Dermis microvascular lymphatic vessel endothelial cell (primary cell): ENCODE measurements around the gene ITM2B. TPM values are rescaled to one million over a fixed set of nuclear protein-coding genes. Genes with fewer than 3 reads are reported as not detected.
"Not testable (repeated sequence)": the region's sequence is repeated elsewhere in the genome, so short reads cannot be mapped to it uniquely, and the experiment has no call there.

ENCODE experiments used
- DNase-seq, 2 donors: peaks; one replicate each; pipeline versions ENCODE4 v3.0.0 to v3.0.0-alpha.2; 2010; ENCODE audit warnings: low read depth in 2 of 2
- total RNA-seq: library from RNA; depleted of rRNA; stranded (reverse); fragments of >200 nt; gene quantifications from 2 replicates; pipeline ENCODE4 v1.2.1, GENCODE V29; 2014

The ITM2B gene
- total RNA-seq, 1 donor from 2014 or later, result 228 TPM

DNA sequence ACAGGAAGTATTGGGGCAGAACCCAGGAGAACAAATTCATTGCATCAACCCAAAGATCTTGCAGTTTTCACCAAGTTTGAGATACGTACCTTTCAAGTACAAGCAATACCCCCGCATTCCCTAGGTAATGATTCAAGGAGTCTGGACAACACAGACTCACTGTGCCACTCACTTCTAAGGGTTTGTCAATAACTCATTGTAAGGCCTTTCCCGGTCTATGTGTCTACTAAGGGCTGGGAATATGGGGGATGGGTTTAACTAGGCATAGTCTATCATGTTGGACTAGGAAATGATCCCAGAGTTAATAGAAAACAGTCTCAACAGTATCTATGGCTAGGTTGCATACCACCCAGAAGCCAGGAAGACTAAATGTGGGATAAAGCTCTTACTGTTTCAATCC is 8.3 kb upstream of the ITM2B start:
- no peak for DNase-seq

DNA sequence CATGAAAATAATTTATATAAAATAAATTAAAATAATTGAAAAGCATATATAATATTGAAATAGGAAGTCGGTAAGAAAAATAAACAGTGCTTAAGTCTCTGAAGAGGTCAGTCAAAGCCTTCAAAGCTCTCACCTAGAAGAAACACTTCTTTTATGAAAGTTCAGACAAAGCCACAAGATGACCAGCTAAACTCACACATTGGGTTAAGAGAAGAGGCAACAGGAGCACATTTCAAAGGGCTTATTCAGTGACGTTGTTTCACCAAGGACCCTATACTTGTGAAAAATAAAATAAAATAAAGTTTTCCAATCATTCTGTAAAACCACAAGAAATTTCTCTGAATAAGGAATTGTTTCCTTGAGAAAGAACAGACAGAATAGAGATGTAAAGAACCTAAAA is 2.5 kb upstream of the ITM2B start:
- no peak for DNase-seq

DNA sequence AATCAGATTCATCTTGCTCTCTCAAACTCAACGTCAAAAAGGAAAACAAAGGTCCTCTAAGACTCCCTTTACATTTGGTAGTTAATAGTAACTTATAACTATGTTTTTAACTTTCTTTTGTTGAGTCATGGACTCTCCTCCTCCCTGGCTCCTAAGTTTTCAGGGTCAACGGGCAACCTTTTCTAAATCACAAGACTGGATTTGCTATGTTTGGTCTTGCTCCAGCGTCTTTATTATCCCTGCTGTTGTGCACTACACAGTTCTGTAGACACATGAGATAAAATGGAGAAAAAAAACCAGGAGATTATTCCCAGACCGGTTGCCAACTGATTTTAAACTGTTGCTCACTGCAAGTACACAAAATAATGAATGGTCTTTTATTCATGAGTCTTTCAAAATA is 1.9 kb upstream of the ITM2B start:
- DNase-seq, result no peak

DNA sequence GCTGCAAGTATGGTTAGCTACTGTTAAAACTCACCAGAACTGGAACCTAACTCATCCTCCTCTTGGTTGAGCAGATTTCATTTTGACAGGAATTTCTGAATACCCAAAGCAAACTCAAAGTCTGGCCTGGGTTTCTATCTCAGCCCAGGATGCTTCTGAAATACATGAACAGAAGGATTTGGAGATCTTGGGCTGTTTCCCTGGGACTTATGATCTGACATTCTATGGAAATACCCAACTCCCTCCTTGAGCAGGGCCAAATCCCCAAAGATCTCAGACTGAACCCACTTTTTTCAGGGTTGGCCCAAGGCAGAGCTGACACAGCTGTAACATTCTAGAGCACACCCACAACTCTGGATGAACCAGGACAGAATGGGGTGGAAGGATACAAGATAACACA is 1.1 kb upstream of the ITM2B start:
- no peak for DNase-seq

DNA sequence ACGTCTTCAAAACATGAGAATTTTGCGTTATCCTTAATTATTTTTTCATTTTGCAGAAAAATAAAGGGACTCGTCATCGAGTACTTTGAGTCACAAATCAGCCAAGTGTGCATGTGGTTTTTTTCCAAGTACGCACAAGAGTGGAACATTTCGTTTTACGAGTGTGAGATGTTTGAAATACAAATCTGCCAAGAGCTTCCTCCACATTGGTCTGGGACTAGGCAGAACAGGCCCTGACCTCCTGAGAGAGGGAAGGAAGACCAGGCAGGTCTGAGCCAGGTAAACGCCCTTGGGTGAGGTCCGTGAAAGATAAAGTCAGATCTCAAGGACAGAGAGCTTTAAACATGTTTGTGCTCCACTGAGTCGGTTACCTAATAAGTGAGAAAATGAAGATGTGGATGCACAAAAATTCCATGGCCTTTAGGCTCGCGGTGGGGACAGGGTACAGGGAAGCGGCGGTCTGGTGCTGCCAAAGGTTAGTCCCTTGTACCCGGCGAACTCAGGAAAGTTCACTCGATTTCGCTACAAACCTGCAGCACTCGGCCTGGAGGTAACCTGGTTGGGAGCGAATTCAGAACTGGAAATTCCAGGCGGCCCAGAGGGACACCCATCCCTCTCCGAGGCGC is 473 bp upstream of the ITM2B start:
- DNase-seq, result no peak

DNA sequence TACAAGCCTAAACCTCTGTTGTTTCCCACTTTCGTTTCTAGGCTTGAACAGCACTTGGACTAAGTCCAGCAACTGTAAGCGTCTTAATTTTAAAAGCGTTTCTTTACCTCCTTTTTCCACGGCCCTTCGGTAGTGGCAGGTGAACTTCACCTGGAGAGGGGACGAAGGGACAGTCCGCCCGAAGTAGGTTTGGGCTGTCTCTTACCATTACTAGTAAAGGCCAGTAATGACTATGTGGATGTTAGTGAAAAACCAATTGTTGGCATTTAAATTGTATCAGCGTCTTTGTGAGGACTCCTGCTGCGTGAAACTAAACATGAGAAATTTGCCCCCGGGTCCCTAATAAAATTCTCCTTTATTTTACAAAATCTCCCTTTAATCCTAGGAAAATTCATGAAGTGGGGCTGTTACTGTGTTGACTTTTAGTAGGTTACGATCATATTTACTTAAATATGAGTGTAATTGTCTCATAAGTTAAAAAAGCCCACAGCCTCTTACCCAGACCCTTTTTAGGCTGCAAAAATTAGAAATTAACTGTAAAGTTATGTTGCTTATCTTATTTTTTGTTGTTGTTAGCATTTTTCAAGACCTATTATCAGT is 983 bp downstream of the ITM2B start:
- no peak for DNase-seq

DNA sequence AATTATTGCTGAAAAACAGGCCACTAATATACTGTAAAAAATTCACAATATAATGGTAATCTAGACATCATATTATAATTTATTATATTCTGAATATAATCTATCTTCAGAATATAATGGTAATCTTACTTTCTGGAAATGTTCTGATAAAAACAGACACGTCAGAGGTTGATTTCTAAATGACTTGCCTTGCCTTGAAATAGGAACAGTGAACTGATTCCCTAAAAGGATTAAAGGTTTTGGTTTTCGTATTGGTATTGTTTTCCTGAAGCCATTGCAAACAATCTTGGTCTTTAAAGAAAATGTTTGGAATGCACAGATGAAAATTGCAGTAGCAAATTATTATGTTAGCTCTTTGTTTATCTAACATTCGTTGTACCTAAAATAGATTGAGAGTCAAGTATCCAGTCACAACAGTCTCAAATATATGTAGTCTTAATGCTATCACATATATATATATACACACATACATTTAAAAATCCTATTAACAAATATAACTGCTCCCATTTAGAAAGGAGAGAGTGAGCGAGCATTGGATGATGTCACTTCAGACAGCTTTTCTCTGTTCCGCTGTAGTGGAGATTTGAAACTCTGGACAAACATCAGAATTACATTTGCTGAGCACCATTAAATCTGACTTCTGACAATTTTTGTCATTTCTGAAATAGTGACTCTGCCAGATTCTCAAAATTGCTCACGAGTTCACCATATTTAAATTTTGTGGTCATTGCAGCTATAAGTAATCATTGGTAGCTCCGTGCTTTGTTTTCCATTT is 1.7 kb downstream of the ITM2B start:
- DNase-seq, result peak in 1 of 2 donors; percentile 55

DNA sequence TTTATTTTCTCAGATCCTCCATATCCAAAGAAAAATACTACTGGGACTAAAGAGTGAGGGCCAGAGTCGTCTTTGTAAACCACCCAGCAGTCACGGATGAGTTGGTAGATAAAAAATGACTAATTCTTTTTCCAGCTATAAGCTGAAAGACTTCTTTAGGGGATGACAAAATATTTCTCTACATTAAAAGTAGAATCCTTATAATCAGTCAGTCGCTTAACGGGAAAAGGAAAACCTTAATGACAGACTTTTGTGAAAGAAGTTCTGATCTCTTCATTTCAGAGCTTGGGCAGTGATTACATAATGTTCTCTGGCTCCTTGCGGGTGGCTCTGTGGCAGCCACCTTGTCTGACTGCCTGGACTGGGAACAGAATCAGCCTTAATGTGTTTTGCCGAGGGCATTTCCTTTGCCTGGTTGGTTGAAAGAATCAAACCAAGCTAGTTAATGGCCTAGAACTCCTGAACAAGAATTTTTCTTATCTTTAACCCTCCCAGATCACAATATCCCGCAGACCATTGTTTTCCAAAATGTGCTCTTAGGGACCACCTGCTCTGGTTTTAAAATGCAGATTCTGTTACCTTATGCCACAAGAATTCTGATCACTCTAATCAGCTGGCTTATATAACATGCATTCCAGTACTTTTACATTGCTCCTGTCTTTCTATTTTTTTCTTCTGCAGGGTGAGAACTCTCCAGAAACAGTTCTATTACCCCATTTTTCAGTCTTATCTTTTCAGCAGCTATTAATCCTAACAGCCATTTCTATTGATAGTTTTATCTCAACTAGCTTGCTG is 2.5 kb downstream of the ITM2B start:
- peak in 1 of 2 donors; percentile 39 for DNase-seq

DNA sequence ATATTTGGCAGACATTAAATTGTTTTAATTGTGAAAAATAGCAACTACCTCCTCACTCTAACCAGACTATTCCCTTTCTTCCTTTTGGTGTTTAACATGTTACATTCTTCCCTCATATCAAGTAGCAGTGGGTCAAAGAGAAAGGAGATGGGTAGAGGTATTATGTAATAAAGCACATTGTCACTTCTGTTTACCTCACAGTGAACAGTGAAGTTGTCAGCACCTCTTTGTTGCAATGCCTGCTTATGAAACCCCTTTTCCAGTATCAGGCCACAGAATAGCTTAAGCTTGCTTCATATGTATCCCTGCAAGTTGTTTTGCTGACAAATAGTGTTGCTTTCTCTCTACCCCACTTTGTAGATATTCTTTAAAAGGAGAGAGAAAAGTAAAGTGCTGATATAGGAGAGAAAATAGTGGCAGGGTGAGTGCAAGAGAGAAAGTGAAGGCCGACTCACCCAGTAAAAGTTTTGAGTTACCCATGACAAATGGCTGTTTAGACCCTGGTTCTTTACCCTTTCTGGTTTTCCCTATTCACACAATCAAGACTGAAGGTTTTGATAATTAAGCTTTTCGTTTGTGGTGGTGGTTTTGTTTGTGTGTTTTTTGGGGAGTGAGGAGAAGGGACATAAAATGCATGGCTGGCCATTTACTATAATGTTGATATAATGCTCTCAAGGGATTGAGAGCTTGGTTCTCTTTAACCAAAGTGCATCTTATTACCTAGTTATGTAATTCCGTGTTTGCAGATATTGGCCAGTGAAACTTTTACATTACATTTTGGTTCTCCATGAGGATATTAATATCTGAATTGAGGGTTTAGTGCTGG is 3.7 kb downstream of the ITM2B start:
- DNase-seq, result peak in 1 of 2 donors; percentile 32

DNA sequence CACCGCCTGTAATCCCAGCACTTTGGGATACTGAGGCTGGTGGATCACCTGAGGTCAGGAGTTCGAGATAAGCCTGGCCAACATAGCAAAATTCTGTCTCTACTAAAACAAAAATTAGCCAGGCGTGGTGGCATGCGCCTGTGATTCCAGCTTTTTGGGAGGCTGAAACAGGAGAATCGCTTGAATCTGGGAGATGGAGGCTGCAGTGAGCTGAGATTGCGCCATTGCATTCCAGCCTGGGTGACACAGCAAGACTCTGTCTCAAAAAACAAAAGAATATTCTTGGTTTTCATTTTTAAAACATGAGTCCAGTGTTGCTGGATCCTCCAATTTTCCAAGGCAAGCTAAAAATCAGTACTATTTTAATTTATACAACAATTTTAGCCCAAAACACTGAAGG is 6.4 kb downstream of the ITM2B start:
- not testable (repeated sequence) for DNase-seq

DNA sequence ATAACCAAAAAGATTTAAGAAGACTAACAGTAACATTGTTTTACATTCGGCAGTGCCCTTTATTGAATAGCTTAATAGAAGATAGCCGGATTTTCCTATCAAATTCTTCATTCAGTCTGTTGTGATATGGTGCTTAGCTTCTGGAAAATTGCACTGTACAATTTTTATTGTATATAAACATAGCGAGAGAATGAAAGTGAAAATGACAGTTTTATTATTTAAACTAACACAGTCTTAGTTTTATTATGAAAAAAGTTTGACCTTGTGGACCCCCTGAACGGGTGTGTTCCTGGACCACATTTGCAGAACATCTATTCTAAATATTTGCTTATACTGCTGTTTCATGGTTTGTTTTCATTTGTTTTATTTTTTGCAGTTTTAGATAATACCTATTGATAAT is 8.6 kb downstream of the ITM2B start:
- no peak for DNase-seq

DNA sequence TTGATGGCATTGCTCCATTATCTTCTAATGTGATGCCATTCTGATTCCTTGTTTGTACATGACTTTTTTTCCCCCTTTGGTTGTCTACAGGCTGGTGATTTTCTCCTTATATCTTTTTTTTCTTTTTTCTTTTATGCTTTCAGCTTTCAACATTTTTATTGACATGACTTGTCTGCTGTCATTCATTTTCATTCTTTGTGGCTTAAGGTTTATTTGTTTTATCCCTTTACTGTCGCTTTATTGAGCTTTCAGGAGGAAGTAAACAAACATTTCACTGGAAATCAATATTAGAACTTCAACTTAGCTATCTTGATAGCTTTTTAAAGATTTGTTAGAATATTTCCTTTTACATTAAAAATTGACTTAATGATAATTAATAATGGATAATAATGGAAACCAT is 9.7 kb downstream of the ITM2B start:
- no peak for DNase-seq

DNA sequence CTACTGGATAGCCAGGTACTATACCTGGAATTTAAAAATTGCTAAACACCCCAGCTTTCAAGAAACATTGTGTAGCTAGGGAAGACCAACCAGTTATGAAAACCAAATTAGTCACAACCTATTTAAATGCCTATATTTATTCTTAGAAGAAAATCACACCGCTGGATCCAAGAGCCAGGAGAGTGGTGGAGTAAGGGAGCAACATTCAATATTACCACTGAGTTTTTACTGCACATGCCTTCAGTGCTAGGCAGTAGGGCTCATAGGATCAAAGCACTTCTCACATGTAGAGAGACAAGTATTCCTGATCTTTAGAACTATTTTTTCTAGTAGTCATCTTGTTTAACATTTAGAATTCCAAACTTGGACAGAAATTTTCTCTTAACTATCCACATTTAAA is 11.2 kb downstream of the ITM2B start:
- no peak for DNase-seq

DNA sequence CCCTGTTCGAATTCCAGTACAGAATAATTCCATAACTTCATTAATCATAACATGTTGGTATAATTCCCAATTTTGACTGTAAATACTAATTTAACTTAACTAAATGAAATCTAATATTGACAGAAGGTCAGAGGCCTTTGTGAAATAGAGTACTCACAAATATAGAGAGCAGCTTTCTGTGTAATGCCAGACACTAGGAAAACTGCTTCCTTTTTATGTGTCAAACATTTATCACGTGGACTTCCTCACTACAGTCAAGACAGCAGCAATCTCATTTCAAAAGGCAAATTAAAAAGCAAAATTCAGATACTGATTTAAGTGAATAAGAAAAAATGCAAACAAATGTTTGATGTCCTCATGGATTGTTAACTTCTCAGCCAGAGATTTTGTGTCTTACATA is 13.1 kb downstream of the ITM2B start:
- no peak for DNase-seq

DNA sequence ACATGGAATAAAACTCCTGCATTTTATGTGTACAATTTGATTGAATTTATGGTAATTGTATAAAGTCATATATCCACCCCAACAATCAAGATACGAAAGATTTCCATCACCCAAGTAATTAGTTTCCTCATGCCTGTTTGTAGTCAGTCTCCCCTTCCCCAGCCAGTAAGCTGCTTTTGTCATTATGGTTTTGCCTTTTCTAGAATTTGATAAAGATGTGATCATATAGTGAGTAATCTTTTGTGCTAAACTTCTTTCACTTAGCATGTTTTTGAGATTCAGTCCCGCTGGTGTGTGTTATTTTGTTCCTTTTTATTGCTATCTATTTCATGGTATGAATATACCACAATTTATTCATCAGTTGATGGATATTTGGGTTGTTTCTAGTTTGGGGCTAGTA is 16.0 kb downstream of the ITM2B start:
- DNase-seq, result no peak

DNA sequence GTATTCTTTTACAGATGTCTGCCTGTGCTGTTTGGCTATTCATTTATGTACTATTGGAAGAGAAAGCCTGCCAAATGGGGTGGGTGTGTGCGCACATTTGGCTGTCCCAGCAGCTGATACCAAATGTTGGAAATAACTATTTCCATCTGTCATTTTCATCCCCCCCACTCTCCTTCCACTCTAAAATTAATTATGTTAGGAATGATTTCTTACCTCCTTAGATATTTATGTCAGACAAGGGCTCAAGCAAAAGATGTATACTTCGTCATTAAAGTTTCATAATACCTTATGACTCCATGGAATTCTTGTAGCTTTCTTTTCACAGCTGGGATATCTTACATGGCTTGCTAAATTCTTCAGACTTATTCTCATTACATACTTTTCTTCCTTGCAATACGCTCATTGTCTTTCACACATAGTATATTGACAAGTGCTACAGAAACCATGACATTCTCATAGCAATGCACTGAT is 18.6 kb downstream of the ITM2B start:
- DNase-seq, result no peak

DNA sequence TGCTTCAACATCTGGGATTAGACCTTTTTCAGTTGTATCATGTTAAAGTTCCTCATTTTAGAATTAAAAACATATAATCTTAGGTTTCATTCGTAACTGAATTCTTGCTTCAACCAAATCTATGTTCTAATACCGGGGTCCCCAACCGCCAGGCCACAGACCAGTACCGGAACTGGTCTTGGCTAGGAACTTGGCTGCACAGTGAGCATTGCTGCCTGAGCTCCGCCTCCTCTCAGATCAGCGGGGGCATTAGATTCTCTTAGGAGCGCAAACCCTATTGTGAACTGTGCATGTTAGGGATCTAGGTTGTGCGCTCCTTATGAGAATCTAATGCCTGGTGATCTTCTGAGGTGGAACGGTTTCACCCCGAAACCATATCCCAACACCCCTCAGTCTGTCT is 19.2 kb downstream of the ITM2B start:
- DNase-seq, result no peak

DNA sequence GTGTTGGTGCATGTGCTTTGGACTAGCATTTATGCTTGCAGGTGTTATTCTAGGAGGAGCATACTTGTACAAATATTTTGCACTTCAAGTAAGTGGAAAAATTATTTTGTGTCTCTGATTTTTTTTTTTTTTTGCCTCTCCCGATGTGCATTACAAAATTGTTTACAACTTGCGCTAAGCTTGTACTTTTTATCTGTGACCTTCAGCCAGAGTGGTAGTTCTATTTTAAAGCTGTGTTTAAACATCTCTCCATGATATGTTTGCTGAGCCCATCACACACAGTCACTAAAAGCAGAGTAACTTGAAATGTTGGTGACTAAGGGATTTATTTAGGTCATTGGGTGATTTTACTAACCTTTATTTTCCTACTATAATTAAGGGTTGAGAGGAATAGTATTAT is 20.8 kb downstream of the ITM2B start:
- DNase-seq, result no peak

DNA sequence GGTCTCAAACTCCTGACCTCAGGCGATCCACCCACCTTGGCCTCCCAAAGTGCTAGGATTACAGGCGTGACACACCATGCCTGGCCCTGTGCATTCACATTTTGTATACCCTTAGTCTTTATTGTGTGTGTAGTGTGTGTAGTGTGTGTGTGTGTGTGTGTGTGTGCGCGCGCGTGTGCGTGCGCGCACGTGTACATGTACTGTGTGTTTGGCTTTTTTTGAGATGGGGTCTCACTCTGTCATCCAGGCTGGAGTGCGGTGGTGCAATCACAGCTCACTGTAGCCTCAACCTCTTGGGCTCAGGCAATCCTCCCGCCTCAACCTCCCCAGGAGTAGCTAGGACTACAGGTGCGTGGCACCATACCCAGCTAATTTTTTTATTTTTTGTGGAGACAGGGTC is 22.1 kb downstream of the ITM2B start:
- no peak for DNase-seq

DNA sequence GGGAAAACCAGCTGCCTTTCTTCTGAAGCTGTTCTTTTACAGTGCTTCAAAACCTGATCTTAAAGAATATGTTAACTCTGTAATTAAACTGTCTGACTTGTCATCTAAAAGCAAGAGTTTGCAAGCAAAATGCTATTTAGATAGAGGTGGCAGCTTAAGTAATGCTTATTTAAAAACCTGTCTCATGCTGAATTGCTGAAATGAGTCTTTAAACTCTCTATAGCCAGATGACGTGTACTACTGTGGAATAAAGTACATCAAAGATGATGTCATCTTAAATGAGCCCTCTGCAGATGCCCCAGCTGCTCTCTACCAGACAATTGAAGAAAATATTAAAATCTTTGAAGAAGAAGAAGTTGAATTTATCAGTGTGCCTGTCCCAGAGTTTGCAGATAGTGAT is 22.9 kb downstream of the ITM2B start:
- no peak for DNase-seq

DNA sequence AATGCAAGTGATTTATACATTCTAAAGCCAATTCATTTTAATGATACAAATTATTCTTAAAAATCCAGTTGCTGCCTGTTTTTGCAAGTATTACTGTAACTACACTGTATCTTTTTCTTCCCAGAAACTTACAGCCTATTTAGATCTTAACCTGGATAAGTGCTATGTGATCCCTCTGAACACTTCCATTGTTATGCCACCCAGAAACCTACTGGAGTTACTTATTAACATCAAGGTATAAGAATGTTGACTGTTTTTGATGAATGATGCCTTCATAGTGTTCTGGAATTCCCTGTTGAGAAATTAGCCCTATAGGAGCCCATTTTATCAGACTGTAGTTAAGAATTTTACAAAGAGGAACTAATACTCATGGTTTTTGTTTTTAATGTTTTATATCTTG is 25.0 kb downstream of the ITM2B start:
- no peak for DNase-seq
